H9 (cell line): ENCODE measurements around the gene ARPP21. TPM values are rescaled to one million over a fixed set of nuclear protein-coding genes. Genes with fewer than 3 reads are reported as not detected.

Experiments used
- DNase-seq: peaks from one replicate; pipeline ENCODE4 v3.0.0-alpha.2; 2017
- H2AFZ ChIP-seq: one replicate; pipeline ENCODE4 v1.6.1; 2013; ENCODE audit warnings: mild to moderate bottlenecking, low read length, control low read depth, moderate library complexity
- H2AK5ac ChIP-seq: 2 replicates; pipeline ENCODE4 v1.6.1; 2013; ENCODE audit warnings: low read length, control low read depth, mixed read lengths; ENCODE audit not compliant: insufficient read length
- H2BK120ac ChIP-seq: one replicate; pipeline ENCODE4 v1.6.1; 2013; ENCODE audit warnings: low read depth, mild to moderate bottlenecking, low read length, control low read depth, inconsistent platforms; ENCODE audit not compliant: poor library complexity, severe bottlenecking
- H2BK12ac ChIP-seq: 2 replicates; pipeline ENCODE4 v1.6.1; 2013; ENCODE audit warnings: low read length, control low read depth, mixed read lengths, low read depth; ENCODE audit not compliant: insufficient read length
- H2BK15ac ChIP-seq: 2 replicates; pipeline ENCODE4 v1.6.1; 2013; ENCODE audit warnings: low read depth, low read length, control low read depth
- H2BK20ac ChIP-seq: one replicate; pipeline ENCODE4 v1.6.1; 2013; ENCODE audit warnings: low read depth, mild to moderate bottlenecking, low read length, control low read depth, inconsistent platforms; ENCODE audit not compliant: poor library complexity, severe bottlenecking
- H2BK5ac ChIP-seq: 2 replicates; pipeline ENCODE4 v1.6.1; 2013; ENCODE audit warnings: low read length, control low read depth, mixed read lengths; ENCODE audit not compliant: insufficient read length
- H3K14ac ChIP-seq: 2 replicates; pipeline ENCODE4 v1.6.1; 2013; ENCODE audit warnings: low read length, control low read depth; ENCODE audit not compliant: insufficient read depth
- H3K18ac ChIP-seq: 2 replicates; pipeline ENCODE4 v1.6.1; 2013; ENCODE audit warnings: low read depth, mild to moderate bottlenecking, mixed read lengths, low read length, control low read depth; ENCODE audit not compliant: insufficient read length
- H3K23ac ChIP-seq: 2 replicates; pipeline ENCODE4 v1.6.1; 2013; ENCODE audit warnings: low read length, control low read depth, mixed read lengths, low read depth; ENCODE audit not compliant: insufficient read length
- H3K23me2 ChIP-seq: 2 replicates; pipeline ENCODE4 v1.6.1; 2013; ENCODE audit warnings: low read depth, mild to moderate bottlenecking, mixed read lengths, low read length, control low read depth; ENCODE audit not compliant: insufficient read length, poor library complexity, severe bottlenecking
- H3K27ac ChIP-seq: 2 replicates; pipeline ENCODE4 v1.5.1; 2013; ENCODE audit warnings: low read length, control low read depth, mixed read lengths, low read depth; ENCODE audit not compliant: insufficient read length
- H3K27me3 ChIP-seq: 2 replicates; pipeline ENCODE4 v1.6.1; 2013; ENCODE audit warnings: low read length, control low read depth, inconsistent platforms; ENCODE audit not compliant: insufficient read depth
- H3K4ac ChIP-seq: 2 replicates; pipeline ENCODE4 v1.6.1; 2013; ENCODE audit warnings: low read depth, mild to moderate bottlenecking, control low read depth, inconsistent platforms, low read length, moderate library complexity
- H3K4me1 ChIP-seq: 2 replicates; pipeline ENCODE4 v1.6.1; 2013; ENCODE audit warnings: low read length, control low read depth, inconsistent platforms; ENCODE audit not compliant: insufficient read depth
- H3K4me2 ChIP-seq: 2 replicates; pipeline ENCODE4 v1.6.1; 2013; ENCODE audit warnings: low read length, control low read depth, mixed read lengths; ENCODE audit not compliant: insufficient read length, insufficient read depth
- H3K56ac ChIP-seq: 2 replicates; pipeline ENCODE4 v1.6.1; 2013; ENCODE audit warnings: low read depth, mild to moderate bottlenecking, mixed read lengths, low read length, control low read depth; ENCODE audit not compliant: insufficient read length
- H3K79me1 ChIP-seq: 2 replicates; pipeline ENCODE4 v1.6.1; 2013; ENCODE audit warnings: low read depth, mild to moderate bottlenecking, moderate library complexity, low read length, control low read depth, inconsistent platforms; ENCODE audit not compliant: insufficient read depth, poor library complexity, severe bottlenecking
- H3K79me2 ChIP-seq: 2 replicates; pipeline ENCODE4 v1.6.1; 2013; ENCODE audit warnings: low read length, control low read depth, inconsistent platforms; ENCODE audit not compliant: insufficient read depth
- H3K9ac ChIP-seq: 2 replicates; pipeline ENCODE4 v1.6.1; 2013; ENCODE audit warnings: low read length, control low read depth, mixed read lengths; ENCODE audit not compliant: insufficient read length; ENCODE audit errors: extremely low read depth
- H3K9me3 ChIP-seq: one replicate; pipeline ENCODE4 v1.6.1; 2013; ENCODE audit warnings: low read depth, low read length, inconsistent platforms; ENCODE audit not compliant: control insufficient read depth
- H3T11ph ChIP-seq: one replicate; pipeline ENCODE4 v1.6.1; 2013; ENCODE audit warnings: mild to moderate bottlenecking, low read length, control low read depth, inconsistent platforms
- H4K20me1 ChIP-seq: one replicate; pipeline ENCODE4 v1.6.1; 2013; ENCODE audit not compliant: control insufficient read depth, insufficient read length, insufficient read depth
- H4K5ac ChIP-seq: 2 replicates; pipeline ENCODE4 v1.6.1; 2013; ENCODE audit warnings: low read depth, mild to moderate bottlenecking, mixed read lengths, low read length, control low read depth; ENCODE audit not compliant: insufficient read length
- H4K8ac ChIP-seq: replicated peaks from 2 replicates; pipeline ENCODE4 v1.6.1; 2013; ENCODE audit warnings: low read length, control low read depth, mixed read lengths, low read depth; ENCODE audit not compliant: insufficient read length
- H4K91ac ChIP-seq: 2 replicates; pipeline ENCODE4 v1.6.1; 2013; ENCODE audit warnings: low read depth, mild to moderate bottlenecking, moderate library complexity, mixed read lengths, low read length, control low read depth; ENCODE audit not compliant: insufficient read length
- H3K27ac Mint-ChIP-seq, 3 experiments: 2 replicates in 2 of 3; 3 replicates in 1 of 3; pipeline ENCODE4 v1.8.0; 2020 to 2021; ENCODE audit warnings: mixed read lengths in 3 of 3, mild to moderate bottlenecking in 1 of 3, moderate library complexity in 1 of 3
- H3K27me3 Mint-ChIP-seq: 2 replicates; pipeline ENCODE4 v1.8.0; 2021; ENCODE audit warnings: low read depth, mild to moderate bottlenecking, moderate library complexity, mixed read lengths
- H3K36me3 Mint-ChIP-seq, 3 experiments: 2 replicates in 2 of 3; 3 replicates in 1 of 3; pipeline ENCODE4 v1.8.0; 2020 to 2021; ENCODE audit warnings: low read depth in 3 of 3, mixed read lengths in 3 of 3; ENCODE audit not compliant: insufficient read depth in 1 of 3
- H3K4me1 Mint-ChIP-seq, 2 experiments: 2 replicates each; pipeline ENCODE4 v1.8.0; 2020; ENCODE audit warnings: mixed read lengths in 2 of 2
- H3K4me3 Mint-ChIP-seq, 2 experiments: 2 replicates in 1 of 2; 3 replicates in 1 of 2; pipeline ENCODE4 v1.8.0; 2020 to 2021; ENCODE audit warnings: mild to moderate bottlenecking in 2 of 2, mixed read lengths in 2 of 2, moderate library complexity in 1 of 2
- H3K9me3 Mint-ChIP-seq, 2 experiments: 2 replicates in 1 of 2; 3 replicates in 1 of 2; pipeline ENCODE4 v1.8.0; 2020; ENCODE audit warnings: mild to moderate bottlenecking in 2 of 2, mixed read lengths in 2 of 2, moderate library complexity in 1 of 2
- WGBS: extraction: QIAGEN DNeasy Blood & Tissue Kit; methylation state at CpG from one replicate; pipeline ENCODE4 v1.1.7; 2013; ENCODE audit warnings: missing lambda C conversion rate, low lambda C conversion rate, mixed read lengths; ENCODE audit not compliant: insufficient read length; ENCODE audit errors: extremely low coverage; 5-methylcytosine and 5-hydroxymethylcytosine counted together
- total RNA-seq: library from RNA; stranded (reverse); gene quantifications from 2 replicates; pipeline ENCODE4 v1.2.1, GENCODE V29; 2021
- TF ChIP-seq, protein P1 (sequence below): fragments of 200-600 bp; sonication (generic); conservative IDR thresholded peaks from 3 replicates; pipeline ENCODE4 v1.8.0; 2021; ENCODE audit warnings: antibody characterized with exemption, mild to moderate bottlenecking

Gene ARPP21
- total RNA-seq, 1 experiment from 2014 or later: not detected

DNA sequence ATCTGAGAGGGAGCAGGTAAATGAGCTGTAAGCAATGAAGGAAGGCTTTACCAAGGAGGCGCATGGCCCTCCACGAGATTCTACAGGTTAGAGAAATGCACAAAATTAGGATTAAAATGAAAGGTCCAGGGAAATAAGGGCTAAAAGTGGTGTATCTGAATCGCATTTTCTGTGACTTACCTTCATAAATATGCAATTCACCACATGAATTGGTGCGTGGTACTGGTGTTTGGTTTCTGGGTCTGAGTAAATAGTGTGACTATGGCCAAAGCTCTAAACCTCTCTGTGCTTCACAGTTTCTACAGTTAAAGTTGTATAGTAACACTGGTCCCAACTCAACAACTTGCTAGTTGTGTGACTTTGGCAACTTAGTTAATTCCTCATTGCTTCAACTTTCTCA lies 8.1 kb downstream of the ARPP21 start:
- no peak overlapping the region for H4K8ac ChIP-seq

More for the DNA sequence above, 8.1 kb downstream of the ARPP21 start:
- Mint-ChIP-seq H3K36me3 (no peaks in the 10 kb centered on the region), H3K9me3 (no peaks in the 10 kb centered on the region), H3K4me3 (no peak overlapping the region), H3K27ac (no peak overlapping the region), H3K27me3 (peaks cover 21% of the 10 kb centered on the region), H3K4me1 (no peaks in the 10 kb centered on the region)
- no peak overlapping the region for H3K56ac ChIP-seq
- no peak overlapping the region for H2BK15ac ChIP-seq
- no peak overlapping the region for H2BK20ac ChIP-seq
- H3K79me1 ChIP-seq: no peaks in the 10 kb centered on the region
- no peak overlapping the region for H2AK5ac ChIP-seq
- no CpG with 5 or more reads among the region's 4 CpGs for WGBS
- no peak overlapping the region for H3K4ac ChIP-seq
- no peaks in the 10 kb centered on the region; the same call in 1 of the 2 replicates for H3K4me1 ChIP-seq
- H3K23me2 ChIP-seq: no peaks in the 10 kb centered on the region
- H2BK120ac ChIP-seq: no peak overlapping the region
- H4K91ac ChIP-seq: no peak overlapping the region
- no peak overlapping the region for H3K27ac ChIP-seq
- no peaks in the 10 kb centered on the region for H3K79me2 ChIP-seq
- no peaks in the 10 kb centered on the region for H3K9me3 ChIP-seq
- H2BK5ac ChIP-seq: no peak overlapping the region
- no peak overlapping the region for H3K14ac ChIP-seq
- H3K4me2 ChIP-seq: no peak overlapping the region
- no peak overlapping the region for H3K9ac ChIP-seq
- no peak overlapping the region for H4K5ac ChIP-seq
- TF ChIP-seq, protein P1, sequence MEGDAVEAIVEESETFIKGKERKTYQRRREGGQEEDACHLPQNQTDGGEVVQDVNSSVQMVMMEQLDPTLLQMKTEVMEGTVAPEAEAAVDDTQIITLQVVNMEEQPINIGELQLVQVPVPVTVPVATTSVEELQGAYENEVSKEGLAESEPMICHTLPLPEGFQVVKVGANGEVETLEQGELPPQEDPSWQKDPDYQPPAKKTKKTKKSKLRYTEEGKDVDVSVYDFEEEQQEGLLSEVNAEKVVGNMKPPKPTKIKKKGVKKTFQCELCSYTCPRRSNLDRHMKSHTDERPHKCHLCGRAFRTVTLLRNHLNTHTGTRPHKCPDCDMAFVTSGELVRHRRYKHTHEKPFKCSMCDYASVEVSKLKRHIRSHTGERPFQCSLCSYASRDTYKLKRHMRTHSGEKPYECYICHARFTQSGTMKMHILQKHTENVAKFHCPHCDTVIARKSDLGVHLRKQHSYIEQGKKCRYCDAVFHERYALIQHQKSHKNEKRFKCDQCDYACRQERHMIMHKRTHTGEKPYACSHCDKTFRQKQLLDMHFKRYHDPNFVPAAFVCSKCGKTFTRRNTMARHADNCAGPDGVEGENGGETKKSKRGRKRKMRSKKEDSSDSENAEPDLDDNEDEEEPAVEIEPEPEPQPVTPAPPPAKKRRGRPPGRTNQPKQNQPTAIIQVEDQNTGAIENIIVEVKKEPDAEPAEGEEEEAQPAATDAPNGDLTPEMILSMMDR: no peak
- H2AFZ ChIP-seq: no peak overlapping the region
- H3K23ac ChIP-seq: no peak overlapping the region
- H3K27me3 ChIP-seq: no peaks in the 10 kb centered on the region
- no peak for DNase-seq
- H2BK12ac ChIP-seq: no peak overlapping the region
- H3K18ac ChIP-seq: no peak overlapping the region
- no peak overlapping the region for H3T11ph ChIP-seq
- H4K20me1 ChIP-seq: no peaks in the 10 kb centered on the region
